Activated T-helper 2 cell treated with anti-CD3 and anti-CD28 coated beads, Interferon-gamma antibody, Interleukin-2, Interleukin-4, amounts not matched to agents 10 μg/mL and 5 μg/mL and 100 μg/mL, durations not matched to agents 14 hours and 24 hours and 36 hours (primary cell): ENCODE data around the gene TOR4A. TPM values are rescaled to one million over a fixed set of nuclear protein-coding genes. Genes with fewer than 3 reads are reported as not detected.
"Not testable (repeated sequence)": the region's sequence is repeated elsewhere in the genome, so short reads cannot be mapped to it uniquely, and the experiment has no call there.

ENCODE experiments used
- DNase-seq: peaks from one replicate; pipeline ENCODE4 v3.0.0; 2021; ENCODE audit warnings: low spot score
- H3K27ac Mint-ChIP-seq: one replicate; pipeline ENCODE4 v1.8.0; 2021; ENCODE audit warnings: mixed read lengths
- H3K27me3 Mint-ChIP-seq: one replicate; pipeline ENCODE4 v1.8.0; 2021; ENCODE audit warnings: low read depth, mixed read lengths
- H3K36me3 Mint-ChIP-seq: one replicate; pipeline ENCODE4 v1.8.0; 2021; ENCODE audit warnings: low read depth, mixed read lengths
- H3K4me1 Mint-ChIP-seq: one replicate; pipeline ENCODE4 v1.8.0; 2021; ENCODE audit warnings: low read depth, mixed read lengths
- H3K4me3 Mint-ChIP-seq: one replicate; pipeline ENCODE4 v1.8.0; 2021; ENCODE audit warnings: low read depth, mild to moderate bottlenecking, moderate library complexity, mixed read lengths
- H3K9me3 Mint-ChIP-seq: one replicate; pipeline ENCODE4 v1.8.0; 2021; ENCODE audit warnings: mixed read lengths
- intact Hi-C: fragments of 100-400 bp; cut with micrococcal nuclease; formaldehyde crosslinking; loops from one replicate; pipeline ENCODE4 v1.15.1; 2023
- total RNA-seq: library from RNA; stranded (reverse); gene quantifications from 2 replicates; pipeline ENCODE4 v1.2.3, GENCODE V29; 2022

The TOR4A gene
- total RNA-seq, 1 donor from 2014 or later = 17.2 TPM

DNA sequence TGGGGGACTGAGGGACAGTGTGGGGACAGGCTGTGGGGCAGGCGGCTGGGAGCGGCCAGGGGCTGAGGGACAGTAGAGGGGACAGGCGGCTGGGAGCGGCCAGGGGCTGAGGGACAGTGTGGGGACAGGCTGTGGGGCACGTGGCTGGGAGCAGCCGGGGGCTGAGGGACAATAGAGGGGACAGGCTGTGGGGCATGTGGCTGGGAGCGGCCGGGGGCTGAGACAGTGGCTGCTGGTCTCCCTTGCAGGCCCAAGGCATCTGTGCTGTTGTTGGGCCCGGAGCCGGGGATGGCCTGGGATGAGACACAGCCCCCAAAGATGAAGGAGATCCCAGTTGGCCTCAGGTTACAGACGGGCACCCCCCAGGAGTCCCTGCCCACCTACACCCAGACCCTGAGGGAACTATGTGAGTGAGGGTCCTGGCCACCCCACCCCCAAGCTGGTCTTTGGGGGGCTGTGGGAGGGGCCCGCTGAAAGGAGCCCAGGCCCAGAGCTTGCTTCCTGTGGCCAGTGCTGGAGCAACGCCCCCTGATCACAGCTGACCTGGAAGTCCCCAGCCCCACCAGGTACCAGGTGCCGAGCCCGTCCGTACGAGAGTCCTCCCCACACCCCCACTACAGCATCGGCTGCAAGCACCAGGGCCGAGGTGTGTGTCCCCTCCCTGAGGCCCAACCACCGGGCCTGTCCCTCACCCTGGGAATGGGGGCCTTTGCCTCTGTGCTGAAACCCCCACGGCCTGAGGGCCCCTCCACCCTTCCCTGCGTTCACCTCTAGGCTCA is 25.8 kb upstream of the TOR4A start:
- intact Hi-C loops = no loop called here
- Mint-ChIP-seq H3K27ac (no peak overlapping the region), H3K27me3 (no peaks in the 10 kb centered on the region), H3K4me3 (no peak overlapping the region), H3K9me3 (no peaks in the 10 kb centered on the region), H3K4me1 (peaks cover 11% of the 10 kb centered on the region), H3K36me3 (peaks cover 9% of the 10 kb centered on the region)
- DNase-seq = no peak

GRCh38 chr9:137252555-137253506 is 24.7 kb upstream of the TOR4A start:
- H3K9me3 Mint-ChIP-seq = no peaks in the 10 kb centered on the region
- H3K4me3 Mint-ChIP-seq = no peak overlapping the region
- H3K4me1 Mint-ChIP-seq = peaks cover 13% of the 10 kb centered on the region
- H3K36me3 Mint-ChIP-seq = peaks cover 14% of the 10 kb centered on the region
- DNase-seq = no peak
- intact Hi-C loops = no loop called here
- no peaks in the 10 kb centered on the region for H3K27me3 Mint-ChIP-seq
- H3K27ac Mint-ChIP-seq = no peak overlapping the region

GRCh38 chr9:137253717-137254623 is 23.6 kb upstream of the TOR4A start:
- no peak for DNase-seq
- H3K36me3 Mint-ChIP-seq = peaks cover 19% of the 10 kb centered on the region
- H3K9me3 Mint-ChIP-seq = no peaks in the 10 kb centered on the region
- H3K27ac Mint-ChIP-seq = peak overlapping the region; percentile 73
- peak overlapping the region; percentile 85 for H3K4me3 Mint-ChIP-seq
- no peaks in the 10 kb centered on the region for H3K27me3 Mint-ChIP-seq
- intact Hi-C loops = no loop called here
- H3K4me1 Mint-ChIP-seq = peaks cover 13% of the 10 kb centered on the region

DNA sequence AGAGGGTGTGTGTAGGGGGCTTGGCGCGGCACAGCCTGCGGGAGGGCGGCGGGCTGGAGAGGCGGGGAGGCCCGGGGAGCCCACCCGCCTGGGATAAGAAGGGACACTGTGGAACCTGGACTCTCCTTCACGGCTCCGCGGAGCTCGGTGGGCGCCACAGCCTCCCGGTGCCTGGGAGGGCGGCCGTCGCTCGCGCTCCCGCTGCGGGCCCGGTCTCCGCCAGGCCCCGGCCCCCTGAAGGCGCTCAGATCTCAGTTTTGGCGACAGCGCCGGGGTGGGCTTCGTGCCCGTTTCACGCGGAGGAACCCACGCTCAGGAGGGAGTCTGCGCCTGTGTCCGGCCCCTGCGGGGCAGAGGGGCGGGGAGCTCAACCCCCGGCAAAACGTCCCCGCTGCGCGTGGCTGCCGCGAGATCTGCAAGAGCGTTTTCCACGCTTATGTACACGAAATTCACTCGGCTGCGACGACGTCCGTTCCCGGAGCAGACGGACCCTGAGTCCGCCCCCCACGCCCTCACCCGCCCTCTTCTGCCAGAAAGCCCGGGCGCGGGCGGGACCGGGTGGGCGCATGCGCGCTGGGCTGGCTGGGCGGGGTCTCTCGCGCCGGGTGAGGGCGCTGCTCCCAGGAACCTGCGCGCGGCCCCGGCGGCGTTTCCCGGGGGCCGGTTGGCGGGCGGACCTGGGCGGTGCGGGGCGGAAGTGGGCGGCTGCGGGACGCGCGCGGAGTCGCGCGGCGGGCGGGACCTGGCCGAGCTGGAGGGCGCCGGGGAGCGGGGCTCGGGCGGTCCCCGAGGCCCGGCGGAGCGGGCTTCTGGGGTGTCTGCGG is 22.7 kb upstream of the TOR4A start, which contains the start of gene NELFB:
Gene NELFB, plus strand, starts transcription at position 704 of the 824 bp plus-strand sequence.
- Mint-ChIP-seq H3K9me3 (no peaks in the 10 kb centered on the region), H3K36me3 (peaks cover 24% of the 10 kb centered on the region), H3K4me3 (peak within 1 kb of the TSS; percentile 85), H3K27me3 (no peaks in the 10 kb centered on the region), H3K27ac (peak within 1 kb of the TSS; percentile 73), H3K4me1 (peaks cover 13% of the 10 kb centered on the region)
- intact Hi-C loops = loop anchor here (1.0 kb wide), 1 partner anchor 14 kb away; the partner anchor contains the start of gene TUBB4B
- peak; percentile 95 for DNase-seq

DNA sequence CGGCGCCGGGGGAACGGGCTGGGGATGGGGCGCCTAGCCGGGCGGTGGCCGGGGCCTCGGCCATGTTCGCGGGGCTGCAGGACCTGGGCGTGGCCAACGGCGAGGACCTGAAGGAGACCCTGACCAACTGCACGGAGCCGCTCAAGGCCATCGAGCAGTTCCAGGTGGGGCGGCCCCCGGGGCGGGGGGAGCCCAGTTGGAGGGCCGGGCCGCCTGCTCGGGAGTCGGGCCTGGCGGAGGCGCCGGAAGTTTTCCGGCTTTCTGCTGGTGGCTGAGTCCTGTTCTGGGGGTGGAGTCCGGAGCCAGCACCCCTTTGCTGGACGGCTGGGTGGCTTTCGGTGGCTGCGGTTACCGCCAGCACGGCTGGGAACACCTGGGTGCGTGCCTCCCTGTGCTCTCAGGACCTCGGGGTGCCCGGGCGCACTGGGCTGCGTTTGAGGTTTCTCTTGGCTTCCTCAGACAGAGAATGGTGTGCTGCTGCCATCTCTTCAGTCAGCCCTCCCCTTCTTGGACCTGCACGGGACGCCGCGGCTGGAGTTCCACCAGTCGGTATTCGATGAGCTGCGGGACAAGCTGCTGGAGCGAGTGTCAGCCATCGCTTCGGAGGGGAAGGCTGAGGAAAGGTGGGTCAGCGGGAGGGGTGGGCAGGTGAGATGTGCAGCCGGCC is 21.9 kb upstream of the TOR4A start:
- Mint-ChIP-seq H3K4me1 (peaks cover 13% of the 10 kb centered on the region), H3K4me3 (peak overlapping the region; percentile 85), H3K27ac (peak overlapping the region; percentile 70), H3K36me3 (peaks cover 24% of the 10 kb centered on the region), H3K9me3 (no peaks in the 10 kb centered on the region), H3K27me3 (no peaks in the 10 kb centered on the region)
- no peak for DNase-seq
- intact Hi-C loops = loop anchor here (1.0 kb wide), 1 partner anchor 14 kb away; the partner anchor contains the start of gene TUBB4B

DNA sequence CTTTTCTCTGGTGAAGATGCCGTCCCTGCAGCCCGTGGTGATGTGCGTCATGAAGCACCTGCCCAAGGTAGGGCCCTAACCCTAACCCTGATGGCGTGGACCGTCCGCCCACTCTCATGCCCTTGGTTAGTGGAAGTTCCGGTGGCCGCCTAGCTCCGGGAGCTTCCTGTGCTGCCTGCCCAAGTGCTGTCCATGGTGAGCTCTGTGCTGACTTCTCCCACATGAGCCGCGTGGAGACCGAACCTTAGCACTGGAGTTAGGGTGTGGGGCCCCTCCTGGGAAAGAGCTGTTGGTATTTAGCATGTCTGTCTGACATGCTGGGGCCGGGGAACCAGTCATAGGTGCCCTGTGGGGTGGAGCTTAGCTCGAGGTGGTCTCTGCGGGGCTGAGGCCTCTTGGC is 21.2 kb upstream of the TOR4A start:
- DNase-seq = no peak
- Mint-ChIP-seq H3K4me1 (peaks cover 13% of the 10 kb centered on the region), H3K9me3 (no peaks in the 10 kb centered on the region), H3K27ac (no peak overlapping the region), H3K4me3 (peak overlapping the region; percentile 85), H3K27me3 (no peaks in the 10 kb centered on the region), H3K36me3 (peaks cover 25% of the 10 kb centered on the region)
- intact Hi-C loops = no loop called here

DNA sequence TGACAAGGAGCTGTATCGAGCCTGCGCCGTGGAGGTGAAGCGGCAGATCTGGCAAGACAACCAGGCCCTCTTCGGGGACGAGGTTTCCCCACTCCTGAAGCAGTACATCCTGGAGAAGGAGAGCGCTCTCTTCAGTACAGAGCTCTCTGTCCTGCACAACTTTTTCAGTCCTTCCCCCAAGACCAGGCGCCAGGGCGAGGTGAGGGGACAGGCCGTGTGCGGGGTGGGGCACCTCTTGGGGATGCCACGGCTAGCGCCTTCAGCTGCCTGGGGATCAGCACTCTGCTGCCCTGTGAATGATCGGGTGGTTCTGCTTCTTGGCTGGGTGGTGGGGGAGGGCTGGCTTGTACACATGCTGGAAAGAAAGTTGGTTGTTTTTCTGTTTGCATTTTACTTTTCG is 20.7 kb upstream of the TOR4A start:
- Mint-ChIP-seq H3K4me1 (peaks cover 13% of the 10 kb centered on the region), H3K36me3 (peaks cover 29% of the 10 kb centered on the region), H3K9me3 (no peaks in the 10 kb centered on the region), H3K27ac (no peak overlapping the region), H3K4me3 (peak overlapping the region; percentile 85), H3K27me3 (no peaks in the 10 kb centered on the region)
- intact Hi-C loops = no loop called here
- DNase-seq = no peak

DNA sequence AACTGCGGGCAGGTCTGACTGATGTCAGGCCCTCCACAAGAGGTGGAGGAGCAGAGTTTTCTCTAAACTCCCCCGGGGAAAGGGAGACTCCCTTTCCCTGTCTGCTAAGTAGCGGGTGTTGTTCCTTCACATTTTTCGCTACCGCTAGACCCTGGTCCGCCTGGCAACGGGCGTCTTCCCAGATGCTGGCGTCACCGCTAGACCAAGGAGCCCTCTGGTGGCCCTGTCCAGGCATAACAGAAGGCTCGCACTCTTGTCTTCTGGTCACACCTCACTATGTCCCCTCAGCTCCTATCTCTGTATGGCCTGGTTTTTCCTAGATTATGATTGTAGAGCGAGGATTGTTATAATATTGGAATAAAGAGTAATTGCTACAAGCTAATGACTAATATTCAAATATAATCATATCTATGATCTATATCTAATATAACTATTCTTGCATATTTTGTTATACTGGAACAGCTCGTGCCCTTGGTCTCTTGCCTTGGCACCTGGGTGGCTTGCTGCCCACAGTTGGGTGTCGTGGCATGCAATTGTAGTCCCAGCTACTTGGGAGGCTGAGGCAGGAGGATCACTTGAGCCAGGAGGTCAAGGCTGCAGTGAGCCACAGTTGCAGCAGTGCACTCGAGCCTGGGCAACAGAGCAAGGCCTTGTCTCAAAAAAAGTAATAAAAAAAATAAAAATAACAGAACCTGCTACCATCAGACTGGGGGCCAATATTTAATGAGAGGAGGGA is 15.2 kb upstream of the TOR4A start:
- intact Hi-C loops, DNase-seq, H3K4me1 Mint-ChIP-seq, H3K27me3 Mint-ChIP-seq, H3K9me3 Mint-ChIP-seq, H3K4me3 Mint-ChIP-seq, H3K27ac Mint-ChIP-seq: not testable (repeated sequence)
- peaks cover 36% of the 10 kb centered on the region for H3K36me3 Mint-ChIP-seq

GRCh38 chr9:137262909-137263285 is 14.6 kb upstream of the TOR4A start:
- Mint-ChIP-seq H3K27ac (no peak overlapping the region), H3K27me3 (no peaks in the 10 kb centered on the region), H3K4me1 (no peaks in the 10 kb centered on the region), H3K9me3 (no peaks in the 10 kb centered on the region), H3K4me3 (no peak overlapping the region), H3K36me3 (peaks cover 42% of the 10 kb centered on the region)
- DNase-seq = no peak
- intact Hi-C loops = no loop called here

DNA sequence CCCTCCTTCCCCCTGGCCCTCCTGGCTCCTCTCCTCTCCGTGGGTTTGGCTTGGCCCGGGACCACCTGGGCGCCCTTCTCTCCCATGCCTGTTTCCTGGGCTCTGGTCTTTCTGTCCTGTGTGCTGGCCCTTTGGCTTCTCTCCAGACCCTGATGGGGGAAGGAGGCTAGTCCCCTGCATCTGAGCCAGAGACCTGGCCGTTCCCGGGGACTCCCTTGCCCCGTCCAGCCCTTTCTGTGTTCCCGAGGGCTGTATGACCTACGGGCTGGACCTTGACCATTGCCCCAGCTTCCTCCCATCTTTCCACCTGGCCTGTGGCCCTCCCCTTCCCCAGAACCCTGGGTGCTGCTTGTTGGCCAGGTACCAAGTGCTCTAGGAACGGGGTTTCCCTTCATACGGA is 14.0 kb upstream of the TOR4A start:
- Mint-ChIP-seq H3K4me1 (no peaks in the 10 kb centered on the region), H3K27ac (no peak overlapping the region), H3K9me3 (no peaks in the 10 kb centered on the region), H3K36me3 (peaks cover 42% of the 10 kb centered on the region), H3K4me3 (no peak overlapping the region), H3K27me3 (no peaks in the 10 kb centered on the region)
- intact Hi-C loops = no loop called here
- no peak for DNase-seq

- no peak overlapping the region for H3K27ac Mint-ChIP-seq
- no peaks in the 10 kb centered on the region for H3K4me1 Mint-ChIP-seq
- no peaks in the 10 kb centered on the region for H3K27me3 Mint-ChIP-seq
- DNase-seq = no peak
- H3K4me3 Mint-ChIP-seq = no peak overlapping the region
- intact Hi-C loops = no loop called here
- H3K9me3 Mint-ChIP-seq = no peaks in the 10 kb centered on the region
- H3K36me3 Mint-ChIP-seq = peaks cover 42% of the 10 kb centered on the region
Observed at GRCh38 chr9:137264067-137264466, 13.5 kb upstream of the TOR4A start.
